Ovary (tissue), 3 donors: ENCODE results near the gene WASF3.

Experiments
- POLR2A ChIP-seq: fragments of 450-650 bp; IDR thresholded peaks from one replicate; pipeline ENCODE4 v1.6.1; 2017; ENCODE audit warnings: antibody characterized with exemption, mild to moderate bottlenecking, moderate library complexity
- TF ChIP-seq, protein P1 (sequence below), 3 donors: fragments of 450-650 bp in 2 of 3; fragments of 200-600 bp in 1 of 3; IDR thresholded peaks; one replicate each; pipeline versions ENCODE4 v1.5.1 to v1.8.0; 2016 to 2022; ENCODE audit warnings: antibody characterized with exemption in 3 of 3, mild to moderate bottlenecking in 1 of 3
- donor health status: DM: no; HTN: no; CAD: no.

DNA sequence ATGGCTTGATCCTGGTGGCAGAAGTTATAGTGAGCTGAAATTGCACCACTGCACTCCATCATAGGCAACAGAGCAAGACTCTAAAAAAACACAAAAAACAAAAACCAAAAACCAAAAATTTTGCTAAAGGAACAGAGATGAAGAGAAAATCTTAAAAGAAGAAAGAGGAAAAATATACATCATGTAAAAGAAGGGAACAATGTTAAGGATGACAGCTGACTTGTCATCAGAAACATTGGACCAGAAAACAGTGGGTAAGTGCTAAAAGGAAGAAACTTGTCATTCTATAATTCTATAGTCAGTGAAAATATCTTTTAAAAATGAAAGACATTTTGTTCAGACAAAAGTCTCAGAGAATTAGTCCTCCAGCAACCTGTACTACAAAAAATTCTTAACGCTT, 93.8 kb downstream of the WASF3 start:
- TF ChIP-seq POLR2A: no peak
- TF ChIP-seq, protein P1, sequence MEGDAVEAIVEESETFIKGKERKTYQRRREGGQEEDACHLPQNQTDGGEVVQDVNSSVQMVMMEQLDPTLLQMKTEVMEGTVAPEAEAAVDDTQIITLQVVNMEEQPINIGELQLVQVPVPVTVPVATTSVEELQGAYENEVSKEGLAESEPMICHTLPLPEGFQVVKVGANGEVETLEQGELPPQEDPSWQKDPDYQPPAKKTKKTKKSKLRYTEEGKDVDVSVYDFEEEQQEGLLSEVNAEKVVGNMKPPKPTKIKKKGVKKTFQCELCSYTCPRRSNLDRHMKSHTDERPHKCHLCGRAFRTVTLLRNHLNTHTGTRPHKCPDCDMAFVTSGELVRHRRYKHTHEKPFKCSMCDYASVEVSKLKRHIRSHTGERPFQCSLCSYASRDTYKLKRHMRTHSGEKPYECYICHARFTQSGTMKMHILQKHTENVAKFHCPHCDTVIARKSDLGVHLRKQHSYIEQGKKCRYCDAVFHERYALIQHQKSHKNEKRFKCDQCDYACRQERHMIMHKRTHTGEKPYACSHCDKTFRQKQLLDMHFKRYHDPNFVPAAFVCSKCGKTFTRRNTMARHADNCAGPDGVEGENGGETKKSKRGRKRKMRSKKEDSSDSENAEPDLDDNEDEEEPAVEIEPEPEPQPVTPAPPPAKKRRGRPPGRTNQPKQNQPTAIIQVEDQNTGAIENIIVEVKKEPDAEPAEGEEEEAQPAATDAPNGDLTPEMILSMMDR (IDR thresholded peaks at IDR 0.05): no peak
